Common myeloid progenitor, CD34-positive (primary cell): ENCODE results near the gene TAS2R14.

ENCODE experiments used
- CTCF ChIA-PET: fragments of 350-600 bp; sonication (Branson Sonifier 250); formaldehyde crosslinking; loops from one replicate; lab custom pipeline; 2021; ENCODE audit warnings: antibody characterized with exemption; lab: Charles Lee
- POLR2A ChIA-PET: fragments of 350-600 bp; sonication (Branson Sonifier 250); formaldehyde crosslinking; loops from one replicate; lab custom pipeline; 2021; ENCODE audit warnings: antibody characterized with exemption; lab: Charles Lee
- DNase-seq, 3 donors: peaks; one replicate each; pipeline versions ENCODE4 v3.0.0 to v3.0.0-alpha.2; 2013
- H3K27ac ChIP-seq, 2 experiments: 1 replicate in 1 of 2; 2 replicates in 1 of 2; pipeline ENCODE4 v1.7.0; 2013; ENCODE audit warnings: inconsistent platforms in 2 of 2, low read length in 2 of 2, mild to moderate bottlenecking in 2 of 2, low read depth in 1 of 2, moderate library complexity in 1 of 2; ENCODE audit not compliant: severe bottlenecking in 2 of 2, insufficient read depth in 1 of 2, poor library complexity in 1 of 2
- H3K27me3 ChIP-seq, 5 experiments: replicated peaks in 2 of 5; 1 replicate in 3 of 5; 2 replicates in 2 of 5; pipeline versions ENCODE4 v1.6.1 to v1.7.0; 2013; ENCODE audit warnings: low read length in 4 of 5, mild to moderate bottlenecking in 2 of 5, moderate library complexity in 2 of 5, inconsistent platforms in 1 of 5; ENCODE audit not compliant: insufficient read depth in 5 of 5, control insufficient read depth in 4 of 5
- H3K36me3 ChIP-seq, 4 experiments: 1 replicate in 2 of 4; 2 replicates in 2 of 4; pipeline versions ENCODE4 v1.6.1 to v1.7.0; 2013; ENCODE audit warnings: low read length in 3 of 4, control low read depth in 1 of 4, mild to moderate bottlenecking in 1 of 4; ENCODE audit not compliant: control insufficient read depth in 4 of 4, insufficient read depth in 4 of 4
- H3K4me1 ChIP-seq, 4 experiments: 1 replicate in 3 of 4; 2 replicates in 1 of 4; pipeline versions ENCODE4 v1.6.1 to v1.7.1; 2013; ENCODE audit warnings: low read length in 3 of 4, mild to moderate bottlenecking in 3 of 4, control low read depth in 1 of 4, inconsistent platforms in 1 of 4, moderate library complexity in 1 of 4; ENCODE audit not compliant: control insufficient read depth in 4 of 4, insufficient read depth in 4 of 4; ENCODE audit errors: control extremely low read depth in 1 of 4
- H3K4me3 ChIP-seq, 7 experiments: 1 replicate in 4 of 7; 2 replicates in 3 of 7; pipeline versions ENCODE4 v1.5.1 to v1.7.0; 2013; ENCODE audit warnings: mild to moderate bottlenecking in 7 of 7, low read length in 6 of 7, moderate library complexity in 6 of 7, inconsistent platforms in 2 of 7, low read depth in 2 of 7, control low read depth in 1 of 7; ENCODE audit not compliant: insufficient read depth in 4 of 7, control insufficient read depth in 1 of 7; ENCODE audit errors: extremely low read depth in 1 of 7
- H3K9me3 ChIP-seq, 5 experiments: 1 replicate in 4 of 5; 2 replicates in 1 of 5; pipeline versions ENCODE4 v1.6.1 to v1.7.1; 2013; ENCODE audit warnings: low read length in 4 of 5, mild to moderate bottlenecking in 2 of 5, inconsistent platforms in 1 of 5, low read depth in 1 of 5, moderate library complexity in 1 of 5; ENCODE audit not compliant: control insufficient read depth in 4 of 5, insufficient read depth in 2 of 5; ENCODE audit errors: control extremely low read depth in 1 of 5
- WGBS: methylation state at CpG from one replicate; pipeline ENCODE4 v1.1.5; 2013; ENCODE audit not compliant: insufficient coverage; 5-methylcytosine and 5-hydroxymethylcytosine counted together

The TAS2R14 gene

GRCh38 chr12:10910380-10910779 lies 28.7 kb downstream of the TAS2R14 start:
- H3K4me3 ChIP-seq = no peak overlapping the region
- H3K27me3 ChIP-seq = no peaks in the 10 kb centered on the region
- WGBS = no CpG with 5 or more reads among the region's 8 CpGs
- H3K36me3 ChIP-seq = peaks cover 0 to under 1% (median 0%) of the 10 kb centered on the region in 4 experiments
- CTCF ChIA-PET = no interaction called here
- no peaks in the 10 kb centered on the region for H3K4me1 ChIP-seq
- peaks cover 0 to 5% (median 0%) of the 10 kb centered on the region in 5 experiments for H3K9me3 ChIP-seq
- no peak for DNase-seq
- POLR2A ChIA-PET = no interaction called here
- H3K27ac ChIP-seq = no peak overlapping the region

- POLR2A ChIA-PET = no interaction called here
- Histone ChIP-seq H3K36me3 (peaks cover 0 to 4% (median 0%) of the 10 kb centered on the region in 4 experiments), H3K4me3 (no peak within 1 kb of the TSS), H3K4me1 (no peaks in the 10 kb centered on the region), H3K9me3 (peaks cover 0 to 15% (median 0%) of the 10 kb centered on the region in 5 experiments), H3K27ac (no peak within 1 kb of the TSS), H3K27me3 (no peaks in the 10 kb centered on the region)
- WGBS = no CpG with 5 or more reads among the region's 1 CpG
- no peak for DNase-seq
- CTCF ChIA-PET = no interaction called here
These were observed 29.6 kb downstream of the TAS2R14 start, which contains the start of gene TAS2R13 for GRCh38 chr12:10909462-10909861. Gene TAS2R13, minus strand, starts transcription at chr12:10909562. Its CDS starts 264 bp downstream, at chr12:10909298.

GRCh38 chr12:10904686-10905085 lies 34.4 kb downstream of the TAS2R14 start:
- Histone ChIP-seq H3K27ac (no peak overlapping the region), H3K9me3 (peaks cover 0 to 58% (median 5%) of the 10 kb centered on the region in 5 experiments), H3K27me3 (no peaks in the 10 kb centered on the region), H3K4me3 (no peak overlapping the region), H3K36me3 (peaks cover 0 to 10% (median 3%) of the 10 kb centered on the region in 4 experiments), H3K4me1 (no peaks in the 10 kb centered on the region)
- POLR2A ChIA-PET = no interaction called here
- DNase-seq = peak in 2 of 3 donors; percentile 2 to 9
- WGBS = no CpG with 5 or more reads among the region's 4 CpGs
- CTCF ChIA-PET = no interaction called here

GRCh38 chr12:10901427-10901826 lies 37.6 kb downstream of the TAS2R14 start:
- H3K9me3 ChIP-seq = peaks cover 0 to 66% (median 7%) of the 10 kb centered on the region in 5 experiments
- CTCF ChIA-PET = no interaction called here
- POLR2A ChIA-PET = no interaction called here
- no peaks in the 10 kb centered on the region for H3K27me3 ChIP-seq
- peaks cover 0 to 10% (median 4%) of the 10 kb centered on the region in 4 experiments for H3K36me3 ChIP-seq
- DNase-seq = no peak
- no peak overlapping the region for H3K4me3 ChIP-seq
- no CpG with 5 or more reads among the region's 1 CpG for WGBS
- H3K4me1 ChIP-seq = no peaks in the 10 kb centered on the region
- no peak overlapping the region for H3K27ac ChIP-seq

- Histone ChIP-seq H3K4me1 (peaks cover 0 to 1% (median 0%) of the 10 kb centered on the region in 4 experiments), H3K4me3 (no peak overlapping the region), H3K36me3 (peaks cover 0 to 10% (median 4%) of the 10 kb centered on the region in 4 experiments), H3K9me3 (peaks cover 0 to 65% (median 7%) of the 10 kb centered on the region in 5 experiments), H3K27ac (no peak overlapping the region), H3K27me3 (no peaks in the 10 kb centered on the region)
- POLR2A ChIA-PET = no interaction called here
- CTCF ChIA-PET = no interaction called here
- 100% methylated on average over 1 of the region's 1 CpG for WGBS
- DNase-seq = no peak
These were observed 38.1 kb downstream of the TAS2R14 start for GRCh38 chr12:10900972-10901371.

GRCh38 chr12:10900530-10900929 lies 38.5 kb downstream of the TAS2R14 start:
- WGBS = 100% methylated on average over 1 of the region's 1 CpG
- Histone ChIP-seq H3K4me3 (no peak overlapping the region), H3K36me3 (peaks cover 0 to 10% (median 4%) of the 10 kb centered on the region in 4 experiments), H3K27ac (no peak overlapping the region), H3K27me3 (no peaks in the 10 kb centered on the region), H3K9me3 (peaks cover 0 to 64% (median 7%) of the 10 kb centered on the region in 5 experiments), H3K4me1 (peaks cover 0 to 3% (median 0%) of the 10 kb centered on the region in 4 experiments)
- ChIA-PET CTCF (no interaction called here), POLR2A (no interaction called here)
- DNase-seq = no peak

GRCh38 chr12:10896854-10897253 lies 42.2 kb downstream of the TAS2R14 start:
- H3K4me1 ChIP-seq = peaks cover 0 to 3% (median 0%) of the 10 kb centered on the region in 4 experiments
- peaks cover 0 to 28% (median 7%) of the 10 kb centered on the region in 5 experiments for H3K9me3 ChIP-seq
- no peak for DNase-seq
- CTCF ChIA-PET = no interaction called here
- peaks cover 0 to 8% (median 6%) of the 10 kb centered on the region in 4 experiments for H3K36me3 ChIP-seq
- H3K27ac ChIP-seq = no peak overlapping the region
- no CpG with 5 or more reads among the region's 5 CpGs for WGBS
- H3K27me3 ChIP-seq = no peaks in the 10 kb centered on the region
- POLR2A ChIA-PET = no interaction called here
- no peak overlapping the region for H3K4me3 ChIP-seq
